ENCODE data around the gene MAPRE3. TPM values are rescaled to one million over a fixed set of nuclear protein-coding genes. Genes with fewer than 3 reads are reported as not detected.

MAPRE3 gene
- total and polyA plus RNA-seq, 10 donors, result 5.2 to 17.9 (median 11.9) TPM

- H3K27ac ChIP-seq, result no peak overlapping the region
- H3K36me3 ChIP-seq, result no peaks in the 10 kb centered on the region
- TF ChIP-seq, protein P1, sequence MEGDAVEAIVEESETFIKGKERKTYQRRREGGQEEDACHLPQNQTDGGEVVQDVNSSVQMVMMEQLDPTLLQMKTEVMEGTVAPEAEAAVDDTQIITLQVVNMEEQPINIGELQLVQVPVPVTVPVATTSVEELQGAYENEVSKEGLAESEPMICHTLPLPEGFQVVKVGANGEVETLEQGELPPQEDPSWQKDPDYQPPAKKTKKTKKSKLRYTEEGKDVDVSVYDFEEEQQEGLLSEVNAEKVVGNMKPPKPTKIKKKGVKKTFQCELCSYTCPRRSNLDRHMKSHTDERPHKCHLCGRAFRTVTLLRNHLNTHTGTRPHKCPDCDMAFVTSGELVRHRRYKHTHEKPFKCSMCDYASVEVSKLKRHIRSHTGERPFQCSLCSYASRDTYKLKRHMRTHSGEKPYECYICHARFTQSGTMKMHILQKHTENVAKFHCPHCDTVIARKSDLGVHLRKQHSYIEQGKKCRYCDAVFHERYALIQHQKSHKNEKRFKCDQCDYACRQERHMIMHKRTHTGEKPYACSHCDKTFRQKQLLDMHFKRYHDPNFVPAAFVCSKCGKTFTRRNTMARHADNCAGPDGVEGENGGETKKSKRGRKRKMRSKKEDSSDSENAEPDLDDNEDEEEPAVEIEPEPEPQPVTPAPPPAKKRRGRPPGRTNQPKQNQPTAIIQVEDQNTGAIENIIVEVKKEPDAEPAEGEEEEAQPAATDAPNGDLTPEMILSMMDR (IDR thresholded peaks at IDR 0.05 in 8 of 11, conservative IDR thresholded peaks at IDR 0.05 in 3 of 11), result no peak
- TF ChIP-seq POLR2AphosphoS5 (IDR thresholded peaks at IDR 0.05) (no peak), POLR2A (IDR thresholded peaks at IDR 0.05) (no peak)
- no peak for DNase-seq
- peaks cover 0 to 63% (median 4%) of the 10 kb centered on the region in 7 donors for H3K27me3 ChIP-seq (replicated peaks in 1 of 7)
- peaks cover 0 to 14% (median 5%) of the 10 kb centered on the region in 6 donors for H3K4me1 ChIP-seq
- no peak overlapping the region for H3K4me3 ChIP-seq
- 79 to 89% (median 86%) methylated on average over 12 of the region's 12 CpGs for WGBS, 5 donors
- intact Hi-C loops (cut with DNase I; ENCODE audit: low total_unique reads), result no loop called here
- H3K9me3 ChIP-seq, result no peaks in the 10 kb centered on the region
Measured at GRCh38 chr2:26945991-26946750, 24.3 kb upstream of the MAPRE3 start.

DNA sequence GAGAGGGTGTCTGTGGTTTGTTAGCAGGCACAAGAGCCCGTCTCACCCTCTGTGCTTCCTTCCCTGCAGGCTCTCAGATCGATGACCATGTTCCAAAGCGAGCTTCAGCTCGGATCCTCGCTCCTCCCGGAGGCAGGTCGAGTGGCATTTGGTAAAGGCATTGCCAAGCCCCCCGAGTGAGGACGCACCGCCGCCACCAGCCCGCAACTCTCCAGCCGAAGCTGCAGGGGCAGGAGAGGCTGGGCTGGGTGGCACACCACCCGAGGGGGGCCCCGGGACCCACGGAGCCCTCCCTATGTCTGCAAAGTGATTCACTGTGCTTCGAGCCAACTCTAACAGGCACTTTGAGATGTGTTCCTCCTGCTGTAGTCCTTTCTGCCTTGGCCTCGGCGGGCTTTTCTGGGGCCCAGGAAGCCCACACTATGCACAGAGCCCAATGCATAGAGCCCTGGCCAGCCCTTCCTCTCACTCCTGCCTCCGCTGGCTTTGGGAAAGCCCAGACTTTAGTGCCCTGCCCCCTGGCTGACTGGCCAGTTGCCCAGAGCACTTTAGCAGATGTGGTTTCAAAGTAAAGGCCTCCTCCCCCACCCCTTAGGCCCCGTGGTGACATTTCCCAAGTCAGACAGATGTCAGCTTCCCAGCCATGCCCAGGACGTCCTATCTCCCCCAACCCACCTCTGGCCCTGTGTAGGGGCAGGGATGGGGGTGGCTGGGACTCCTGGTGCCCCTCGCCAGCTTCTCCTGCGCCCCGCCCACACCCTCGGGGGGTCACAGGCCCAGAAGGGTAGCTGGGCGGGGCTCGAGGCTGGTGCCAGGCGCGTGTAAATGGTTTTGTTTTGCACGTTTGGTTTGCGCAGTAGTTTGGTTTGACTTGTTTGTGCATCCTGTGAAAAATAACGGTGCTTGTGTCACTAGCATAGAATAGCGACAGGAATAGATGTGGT, 23.3 kb upstream of the MAPRE3 start:
- Histone ChIP-seq H3K27me3 (replicated peaks in 1 of 7) (peaks cover 0 to 62% (median 4%) of the 10 kb centered on the region in 7 donors), H3K4me1 (peaks cover 0 to 14% (median 5%) of the 10 kb centered on the region in 6 donors), H3K4me3 (peak overlapping the region in 1 of 8 donors; percentile 15), H3K36me3 (no peaks in the 10 kb centered on the region), H3K9me3 (no peaks in the 10 kb centered on the region), H3K27ac (peak overlapping the region in 1 of 8 donors; percentile 21)
- no peak for DNase-seq
- intact Hi-C loops (cut with DNase I; ENCODE audit: low total_unique reads), result no loop called here
- 51 to 77% (median 64%) methylated on average over 17 to 34 of the region's 34 CpGs for WGBS, 5 donors
- peak; percentile 42 to 52 (median 47) for TF ChIP-seq POLR2AphosphoS5 (IDR thresholded peaks at IDR 0.05)
- TF ChIP-seq, protein P1 (IDR thresholded peaks at IDR 0.05 in 8 of 11, conservative IDR thresholded peaks at IDR 0.05 in 3 of 11), result no peak

DNA sequence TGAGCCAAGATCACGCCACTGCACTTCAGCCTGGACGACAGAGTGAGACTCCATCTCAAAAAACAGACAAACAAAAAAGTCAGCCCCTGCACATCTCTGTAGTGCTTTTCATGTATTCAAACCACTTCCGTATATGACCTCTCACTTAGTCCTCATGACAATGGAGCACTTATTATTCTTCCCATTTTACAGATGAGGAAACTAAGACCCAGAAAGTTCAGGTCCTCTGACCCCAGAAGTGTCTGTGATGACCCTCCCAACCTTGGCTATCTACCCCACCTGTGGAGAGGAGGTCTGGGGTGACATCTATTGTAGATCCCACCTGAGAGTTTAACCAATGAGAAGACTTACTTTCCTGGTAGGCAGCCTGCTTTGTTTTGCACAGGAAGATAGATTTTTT, 21.6 kb upstream of the MAPRE3 start:
- intact Hi-C loops (cut with DNase I; ENCODE audit: low total_unique reads), result no loop called here
- H3K27me3 ChIP-seq (replicated peaks in 1 of 7), result peaks cover 0 to 56% (median 0%) of the 10 kb centered on the region in 7 donors
- TF ChIP-seq POLR2AphosphoS5 (IDR thresholded peaks at IDR 0.05) (no peak), POLR2A (IDR thresholded peaks at IDR 0.05) (no peak)
- TF ChIP-seq, protein P1 (IDR thresholded peaks at IDR 0.05 in 8 of 11, conservative IDR thresholded peaks at IDR 0.05 in 3 of 11), result no peak
- peaks cover 0 to 14% (median 5%) of the 10 kb centered on the region in 6 donors for H3K4me1 ChIP-seq
- H3K4me3 ChIP-seq, result no peak overlapping the region
- DNase-seq, result no peak
- H3K27ac ChIP-seq, result no peak overlapping the region
- no peaks in the 10 kb centered on the region for H3K9me3 ChIP-seq
- 81 to 94% (median 92%) methylated on average over 3 of the region's 3 CpGs for WGBS, 5 donors
- H3K36me3 ChIP-seq, result no peaks in the 10 kb centered on the region
